ENCODE results near the gene PKN1. TPM values are rescaled to one million over a fixed set of nuclear protein-coding genes. Genes with fewer than 3 reads are reported as not detected.

PKN1 gene
- total and polyA plus RNA-seq, 2 experiments from 2014 or later, result 86.8 to 201 TPM

GRCh38 chr19:14390548-14390947 is 42.6 kb upstream of the PKN1 start (continued):
- TF ChIP-seq REST (IDR thresholded peaks at IDR 0.05; ENCODE audit: unreplicated experiment) (no peak), CREB1 (CRISPR knock-in tag; IDR thresholded peaks at IDR 0.05; ENCODE audit: low read depth) (no peak), CTCF (conservative IDR thresholded peaks at IDR 0.05; ENCODE audit: low read depth in 2 of 2) (no peak), ZNF114 (CRISPR knock-in tag; IDR thresholded peaks at IDR 0.05) (no peak), POLR2AphosphoS5 (IDR thresholded peaks at IDR 0.05; ENCODE audit: low read depth) (no peak), JUNB (IDR thresholded peaks at IDR 0.05; ENCODE audit: unreplicated experiment) (no peak), STAT1 (IDR thresholded peaks at IDR 0.05; ENCODE audit: unreplicated experiment) (no peak)

GRCh38 chr19:14391156-14391821 is 41.8 kb upstream of the PKN1 start:
- Histone ChIP-seq H3K9me2 (ENCODE audit: insufficient read depth) (no peaks in the 10 kb centered on the region), H3K4me1 (ENCODE audit: insufficient read depth) (no peaks in the 10 kb centered on the region), H3K27ac (ENCODE audit: low read depth) (no peak overlapping the region), H3K36me3 (ENCODE audit: insufficient read depth) (no peaks in the 10 kb centered on the region), H3K4me2 (no peak overlapping the region), H3K79me2 (replicated peaks; ENCODE audit: insufficient read depth) (no peaks in the 10 kb centered on the region), H3F3A (replicated peaks; ENCODE audit: low read depth) (no peaks in the 10 kb centered on the region), H3K27me3 (ENCODE audit: insufficient read depth) (no peaks in the 10 kb centered on the region), H4K20me1 (replicated peaks; ENCODE audit: insufficient read depth) (no peaks in the 10 kb centered on the region), H3K4me3 (no peak overlapping the region), H2AFZ (no peak overlapping the region)
- DNase-seq (ENCODE audit: low spot score) (no peak), ATAC-seq (no peak)
- Mint-ChIP-seq H3K4me3 (no peak overlapping the region), H3K9me3 (no peaks in the 10 kb centered on the region; the same call in 2 of the 3 replicates), H3K4me1 (peaks cover 9% of the 10 kb centered on the region), H3K27me3 (ENCODE audit: insufficient read depth, low read depth, poor library complexity) (peaks cover 9% of the 10 kb centered on the region), H3K36me3 (ENCODE audit: low read depth) (no peaks in the 10 kb centered on the region), H3K27ac (no peak overlapping the region)
- TF ChIP-seq ZNF331 (CRISPR knock-in tag; IDR thresholded peaks at IDR 0.05; ENCODE audit: low read depth) (no peak), REST (IDR thresholded peaks at IDR 0.05; ENCODE audit: unreplicated experiment) (no peak), NANOG (IDR thresholded peaks at IDR 0.05; ENCODE audit: borderline replicate concordance) (no peak), CREB1 (CRISPR knock-in tag; IDR thresholded peaks at IDR 0.05; ENCODE audit: low read depth) (no peak), EZH2 (IDR thresholded peaks at IDR 0.05; ENCODE audit: low read depth, unreplicated experiment) (no peak)
